Measurements from ENCODE around the gene PRKCH.

DNA sequence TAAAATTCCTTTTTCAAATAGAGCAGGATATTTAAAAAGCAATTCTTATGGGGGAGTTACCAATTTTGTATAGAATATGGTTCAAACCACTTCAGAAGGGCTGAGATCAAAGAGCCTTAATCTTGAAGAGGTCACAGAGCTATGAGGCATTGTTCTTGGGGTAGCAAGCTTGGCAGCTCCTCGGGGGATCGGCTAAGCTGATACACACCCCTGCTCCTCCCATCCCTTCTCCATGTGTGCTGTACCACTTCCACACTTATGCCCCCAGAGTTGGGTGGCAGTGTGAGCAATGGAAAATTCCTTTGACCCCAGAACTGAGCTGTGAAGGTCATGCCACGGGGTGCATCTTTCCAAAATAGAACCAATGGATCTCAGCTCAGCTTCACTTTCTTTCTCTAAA is 25.2 kb upstream of the PRKCH start:
- TF ChIP-seq SAFB2 (CRISPR knock-in tag; IDR thresholded peaks at IDR 0.05; ENCODE audit: borderline replicate concordance, low read depth) (no peak), MAZ (IDR thresholded peaks at IDR 0.05; ENCODE audit: borderline replicate concordance, low read depth, low read length) (no peak), MAZ (CRISPR knock-in tag; IDR thresholded peaks at IDR 0.05; ENCODE audit: low read depth) (no peak), ZFY (CRISPR knock-in tag; IDR thresholded peaks at IDR 0.05) (no peak), MIER2 (CRISPR knock-in tag; IDR thresholded peaks at IDR 0.05) (no peak), TP53 (CRISPR knock-in tag; conservative IDR thresholded peaks at IDR 0.05) (no peak), NFYB (CRISPR knock-in tag; IDR thresholded peaks at IDR 0.05) (no peak), TCF7L2 (IDR thresholded peaks at IDR 0.05; ENCODE audit: low read depth, low read length) (no peak), POGZ (CRISPR knock-in tag; IDR thresholded peaks at IDR 0.05) (no peak)
- TF ChIP-seq, protein P1, sequence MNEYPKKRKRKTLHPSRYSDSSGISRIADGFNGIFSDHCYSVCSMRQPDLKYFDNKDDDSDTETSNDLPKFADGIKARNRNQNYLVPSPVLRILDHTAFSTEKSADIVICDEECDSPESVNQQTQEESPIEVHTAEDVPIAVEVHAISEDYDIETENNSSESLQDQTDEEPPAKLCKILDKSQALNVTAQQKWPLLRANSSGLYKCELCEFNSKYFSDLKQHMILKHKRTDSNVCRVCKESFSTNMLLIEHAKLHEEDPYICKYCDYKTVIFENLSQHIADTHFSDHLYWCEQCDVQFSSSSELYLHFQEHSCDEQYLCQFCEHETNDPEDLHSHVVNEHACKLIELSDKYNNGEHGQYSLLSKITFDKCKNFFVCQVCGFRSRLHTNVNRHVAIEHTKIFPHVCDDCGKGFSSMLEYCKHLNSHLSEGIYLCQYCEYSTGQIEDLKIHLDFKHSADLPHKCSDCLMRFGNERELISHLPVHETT (CRISPR knock-in tag; conservative IDR thresholded peaks at IDR 0.05), result no peak
- TF ChIP-seq, protein P2, sequence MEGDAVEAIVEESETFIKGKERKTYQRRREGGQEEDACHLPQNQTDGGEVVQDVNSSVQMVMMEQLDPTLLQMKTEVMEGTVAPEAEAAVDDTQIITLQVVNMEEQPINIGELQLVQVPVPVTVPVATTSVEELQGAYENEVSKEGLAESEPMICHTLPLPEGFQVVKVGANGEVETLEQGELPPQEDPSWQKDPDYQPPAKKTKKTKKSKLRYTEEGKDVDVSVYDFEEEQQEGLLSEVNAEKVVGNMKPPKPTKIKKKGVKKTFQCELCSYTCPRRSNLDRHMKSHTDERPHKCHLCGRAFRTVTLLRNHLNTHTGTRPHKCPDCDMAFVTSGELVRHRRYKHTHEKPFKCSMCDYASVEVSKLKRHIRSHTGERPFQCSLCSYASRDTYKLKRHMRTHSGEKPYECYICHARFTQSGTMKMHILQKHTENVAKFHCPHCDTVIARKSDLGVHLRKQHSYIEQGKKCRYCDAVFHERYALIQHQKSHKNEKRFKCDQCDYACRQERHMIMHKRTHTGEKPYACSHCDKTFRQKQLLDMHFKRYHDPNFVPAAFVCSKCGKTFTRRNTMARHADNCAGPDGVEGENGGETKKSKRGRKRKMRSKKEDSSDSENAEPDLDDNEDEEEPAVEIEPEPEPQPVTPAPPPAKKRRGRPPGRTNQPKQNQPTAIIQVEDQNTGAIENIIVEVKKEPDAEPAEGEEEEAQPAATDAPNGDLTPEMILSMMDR (CRISPR knock-in tag; IDR thresholded peaks at IDR 0.05), result no peak
- TF ChIP-seq, protein P3, sequence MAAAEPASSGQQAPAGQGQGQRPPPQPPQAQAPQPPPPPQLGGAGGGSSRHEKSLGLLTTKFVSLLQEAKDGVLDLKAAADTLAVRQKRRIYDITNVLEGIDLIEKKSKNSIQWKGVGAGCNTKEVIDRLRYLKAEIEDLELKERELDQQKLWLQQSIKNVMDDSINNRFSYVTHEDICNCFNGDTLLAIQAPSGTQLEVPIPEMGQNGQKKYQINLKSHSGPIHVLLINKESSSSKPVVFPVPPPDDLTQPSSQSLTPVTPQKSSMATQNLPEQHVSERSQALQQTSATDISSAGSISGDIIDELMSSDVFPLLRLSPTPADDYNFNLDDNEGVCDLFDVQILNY (CRISPR knock-in tag; conservative IDR thresholded peaks at IDR 0.05), result no peak
- TF ChIP-seq, protein P4, sequence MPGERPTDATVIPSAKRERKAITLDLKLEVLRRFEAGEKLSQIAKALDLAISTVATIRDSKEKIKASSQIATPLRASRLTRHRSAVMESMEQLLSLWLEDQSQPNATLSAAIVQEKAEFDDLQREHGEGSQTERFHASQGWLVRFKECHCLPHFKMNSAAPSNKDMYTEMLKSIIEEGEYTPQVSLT (CRISPR knock-in tag; IDR thresholded peaks at IDR 0.05; ENCODE audit: borderline replicate concordance, low read depth), result no peak
